Effector memory CD4-positive, alpha-beta T cell (primary cell): ENCODE data around the gene ARHGEF4.

Source experiments
- DNase-seq, 3 donors: peaks; one replicate each; pipeline ENCODE4 v3.0.0-alpha.2; 2020
- H3K27ac ChIP-seq: 2 replicates; pipeline ENCODE4 v1.7.0; 2013; ENCODE audit warnings: mild to moderate bottlenecking, low read length, moderate library complexity; ENCODE audit not compliant: insufficient read depth, poor library complexity, severe bottlenecking
- H3K27me3 ChIP-seq: replicated peaks from 2 replicates; pipeline ENCODE4 v1.7.0; 2013; ENCODE audit warnings: mild to moderate bottlenecking, low read length; ENCODE audit not compliant: insufficient read depth, control insufficient read depth, poor library complexity, severe bottlenecking
- H3K36me3 ChIP-seq: 2 replicates; pipeline ENCODE4 v1.7.0; 2013; ENCODE audit warnings: mild to moderate bottlenecking, low read length, moderate library complexity; ENCODE audit not compliant: control insufficient read depth, insufficient read depth
- H3K4me1 ChIP-seq: 2 replicates; pipeline ENCODE4 v1.7.0; 2013; ENCODE audit warnings: low read length, mild to moderate bottlenecking; ENCODE audit not compliant: control insufficient read depth, insufficient read depth, poor library complexity, severe bottlenecking
- H3K4me3 ChIP-seq: 2 replicates; pipeline ENCODE4 v1.7.0; 2013; ENCODE audit warnings: low read length, low read depth, mild to moderate bottlenecking; ENCODE audit not compliant: insufficient read depth, poor library complexity, severe bottlenecking
- H3K9me3 ChIP-seq: 2 replicates; pipeline ENCODE4 v1.7.0; 2013; ENCODE audit warnings: mild to moderate bottlenecking, low read length, moderate library complexity; ENCODE audit not compliant: control insufficient read depth

The ARHGEF4 gene

DNA sequence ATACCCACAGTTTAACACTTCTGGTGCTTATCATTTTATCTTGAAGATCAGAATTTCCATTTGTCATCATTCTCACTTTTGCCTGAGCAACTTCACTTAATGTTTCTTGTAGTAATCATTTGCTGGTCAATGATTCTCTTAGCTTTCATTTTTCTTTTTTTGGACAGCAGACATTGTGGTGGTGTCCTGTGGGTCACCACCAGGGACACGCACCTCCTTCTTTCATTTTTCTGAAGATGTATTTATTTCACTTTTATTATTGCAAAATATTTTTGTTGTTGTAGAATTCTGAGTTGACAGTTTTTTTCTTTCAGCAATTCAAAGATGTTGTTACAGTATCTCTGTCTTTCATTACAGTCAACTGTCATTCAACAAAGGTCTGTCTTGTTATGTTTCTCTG is 172.3 kb downstream of the ARHGEF4 start:
- H3K27ac ChIP-seq: no peak overlapping the region
- no peak for DNase-seq
- no peaks in the 10 kb centered on the region for H3K27me3 ChIP-seq
- H3K9me3 ChIP-seq: no peaks in the 10 kb centered on the region
- no peaks in the 10 kb centered on the region for H3K36me3 ChIP-seq
- H3K4me3 ChIP-seq: no peak overlapping the region
- H3K4me1 ChIP-seq: no peaks in the 10 kb centered on the region

DNA sequence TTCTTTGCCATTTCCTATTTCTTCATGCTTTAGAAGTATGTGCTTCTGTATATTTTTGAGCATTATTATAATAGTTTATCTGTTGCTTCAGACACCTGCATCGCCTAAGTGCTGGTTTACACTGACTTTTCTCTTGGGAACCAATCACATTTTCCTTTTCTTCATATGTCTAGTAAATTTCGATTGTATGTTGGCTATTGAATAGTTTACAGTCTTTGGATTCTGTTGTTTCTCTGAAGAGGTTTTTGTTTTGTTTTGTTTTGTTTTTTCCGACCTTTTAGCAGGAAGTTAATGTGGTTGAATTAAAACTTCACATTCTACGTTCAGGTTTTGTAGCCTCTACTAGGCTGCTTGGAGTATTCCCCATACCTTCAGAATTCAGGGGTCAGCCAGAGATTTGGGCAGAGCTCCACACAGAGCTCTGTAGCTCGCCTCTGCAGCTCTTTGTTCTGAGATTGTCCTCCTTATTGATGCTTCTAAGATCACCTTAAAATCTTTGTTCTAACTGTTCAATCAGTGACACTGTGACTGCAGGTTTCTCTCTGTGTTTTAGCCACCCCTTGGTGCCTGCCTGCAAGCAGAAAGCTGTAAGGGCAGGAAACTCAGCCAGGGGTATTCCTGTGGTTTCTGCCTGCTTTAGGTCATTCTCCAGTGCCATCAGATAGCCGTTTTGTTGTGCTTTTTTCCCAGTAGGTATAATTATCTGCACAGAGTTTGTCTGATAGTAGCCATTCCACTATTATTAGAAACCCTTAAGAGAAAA is 173.2 kb downstream of the ARHGEF4 start:
- H3K4me3 ChIP-seq: no peak overlapping the region
- H3K4me1 ChIP-seq: no peaks in the 10 kb centered on the region
- no peaks in the 10 kb centered on the region for H3K27me3 ChIP-seq
- no peaks in the 10 kb centered on the region for H3K9me3 ChIP-seq
- no peak for DNase-seq
- H3K27ac ChIP-seq: no peak overlapping the region
- no peaks in the 10 kb centered on the region for H3K36me3 ChIP-seq

DNA sequence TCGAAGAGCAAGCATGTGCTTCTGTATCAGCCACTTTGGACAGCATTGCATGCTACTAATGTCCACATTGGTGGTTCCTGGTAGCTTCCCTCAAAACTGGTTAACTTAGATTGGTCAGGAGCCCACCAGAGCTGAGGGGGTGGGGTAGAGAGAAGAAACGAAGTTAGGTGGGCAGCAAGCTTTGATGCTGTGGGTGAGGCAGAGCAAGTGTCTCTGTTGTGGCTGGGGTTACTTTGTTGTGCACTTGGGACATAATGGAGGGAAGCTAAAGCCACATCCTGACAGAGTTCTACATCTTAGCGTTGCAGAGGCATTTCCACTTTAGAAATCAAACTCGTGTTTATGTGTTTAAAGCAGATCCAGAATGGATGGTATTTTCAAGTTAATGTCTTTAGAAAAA is 173.9 kb downstream of the ARHGEF4 start:
- Histone ChIP-seq H3K9me3 (no peaks in the 10 kb centered on the region), H3K4me1 (no peaks in the 10 kb centered on the region), H3K27ac (no peak overlapping the region), H3K27me3 (no peaks in the 10 kb centered on the region), H3K4me3 (no peak overlapping the region), H3K36me3 (no peaks in the 10 kb centered on the region)
- DNase-seq: no peak

DNA sequence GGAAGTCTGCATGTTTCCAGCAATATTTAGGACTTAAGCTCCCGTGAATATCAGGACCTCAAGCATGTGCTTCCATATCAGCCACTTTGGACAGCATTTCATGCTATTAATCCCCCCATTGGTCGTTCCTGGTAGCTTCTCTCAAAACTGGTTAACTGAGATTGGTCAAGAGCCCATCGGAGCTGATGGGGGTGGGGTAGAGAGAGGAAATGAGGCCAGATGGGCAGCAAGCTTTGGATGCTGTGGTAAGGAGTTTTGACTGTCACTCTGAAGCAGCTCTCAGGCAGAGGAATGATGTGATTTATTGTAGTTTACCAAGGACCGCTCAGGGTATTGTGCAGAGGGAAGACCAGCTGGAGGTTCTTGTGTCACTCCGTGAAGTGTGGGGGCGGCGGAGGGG is 174.8 kb downstream of the ARHGEF4 start:
- Histone ChIP-seq H3K27ac (no peak overlapping the region), H3K9me3 (no peaks in the 10 kb centered on the region), H3K36me3 (no peaks in the 10 kb centered on the region), H3K4me3 (no peak overlapping the region), H3K4me1 (no peaks in the 10 kb centered on the region), H3K27me3 (no peaks in the 10 kb centered on the region)
- no peak for DNase-seq

DNA sequence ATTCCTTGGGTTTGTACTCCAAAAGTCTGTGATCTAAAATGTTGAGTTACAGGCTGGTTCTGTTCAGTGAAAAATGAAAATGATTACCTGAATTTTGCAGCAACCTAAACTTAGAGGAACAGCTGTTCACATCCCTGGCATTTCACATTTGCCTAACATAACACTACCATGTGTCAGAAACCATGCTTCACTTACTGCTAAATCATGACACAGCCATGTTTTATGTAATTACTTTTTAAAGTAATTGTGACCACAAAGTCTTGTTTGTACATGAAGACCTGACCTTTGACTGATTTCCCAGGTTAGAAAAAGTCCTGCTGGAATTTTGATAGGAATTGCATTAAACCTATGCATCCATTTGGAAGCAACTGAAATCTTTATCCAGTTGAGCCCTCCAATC is 177.4 kb downstream of the ARHGEF4 start:
- H3K27me3 ChIP-seq: no peaks in the 10 kb centered on the region
- H3K4me3 ChIP-seq: no peak overlapping the region
- H3K4me1 ChIP-seq: no peaks in the 10 kb centered on the region
- H3K9me3 ChIP-seq: no peaks in the 10 kb centered on the region
- no peaks in the 10 kb centered on the region for H3K36me3 ChIP-seq
- DNase-seq: no peak
- H3K27ac ChIP-seq: no peak overlapping the region

DNA sequence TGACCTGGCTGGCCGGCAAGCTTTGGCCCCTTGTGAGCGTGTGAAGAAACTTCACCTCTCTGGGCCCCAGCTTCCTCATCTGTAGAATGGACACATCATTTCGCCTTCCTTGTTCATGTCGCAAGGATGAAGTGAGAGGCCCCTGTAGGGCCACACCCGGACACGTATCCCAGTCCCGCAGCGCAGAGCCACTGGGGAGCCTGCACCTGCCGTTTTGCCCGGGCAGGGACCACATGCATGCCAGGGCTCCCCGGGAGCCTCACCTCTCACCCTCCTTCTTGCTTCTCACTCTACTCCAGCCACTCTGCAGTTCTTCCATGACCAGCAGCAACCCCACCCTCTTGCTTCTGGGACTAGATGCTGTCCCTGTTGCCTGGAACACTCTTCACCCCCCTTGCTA is 179.1 kb downstream of the ARHGEF4 start:
- Histone ChIP-seq H3K27ac (no peak overlapping the region), H3K4me3 (no peak overlapping the region), H3K4me1 (no peaks in the 10 kb centered on the region), H3K9me3 (no peaks in the 10 kb centered on the region), H3K36me3 (no peaks in the 10 kb centered on the region), H3K27me3 (no peaks in the 10 kb centered on the region)
- DNase-seq: no peak

DNA sequence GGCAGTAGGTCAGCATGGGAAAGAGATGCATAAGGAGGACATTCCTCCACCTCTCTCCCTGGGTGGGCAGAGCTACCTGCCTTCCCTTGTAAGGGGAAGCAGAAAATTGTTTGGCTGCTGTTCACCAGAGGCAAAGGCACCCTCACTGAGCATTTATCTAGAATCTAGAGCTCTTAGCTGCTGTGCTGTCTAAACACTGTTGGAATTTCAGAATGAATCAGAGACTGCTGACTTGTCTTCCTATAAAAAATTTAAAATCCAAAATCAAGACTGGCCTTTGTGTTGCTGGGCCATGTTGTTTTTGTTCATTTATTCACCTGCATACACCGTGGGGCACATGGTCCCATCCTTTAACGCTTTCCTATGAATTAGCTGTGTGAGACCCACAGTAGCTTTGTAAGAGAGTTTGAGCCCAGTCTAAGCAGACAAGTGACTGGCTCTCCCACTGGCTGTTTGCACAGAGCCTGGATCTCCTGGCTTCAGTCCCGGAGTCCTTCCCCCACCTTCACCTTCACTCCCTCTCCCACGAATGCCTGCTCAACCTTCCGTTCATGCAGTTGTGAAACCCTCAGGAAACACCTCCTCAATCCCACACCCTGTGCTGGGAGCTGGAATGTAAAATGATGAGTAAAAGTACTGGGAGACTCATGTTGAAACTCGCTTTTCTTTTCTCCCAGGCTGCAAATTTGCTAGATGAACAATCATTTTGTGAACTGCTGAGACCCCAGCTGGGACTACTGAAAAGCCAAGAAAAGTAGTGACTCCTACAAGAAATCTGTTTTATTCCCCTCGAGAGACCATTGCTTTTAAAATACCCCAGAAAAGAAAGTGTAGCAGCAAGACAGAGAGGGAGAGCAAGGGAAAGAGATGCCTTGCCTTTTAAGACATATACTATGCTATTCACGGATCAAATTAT is 180.4 kb downstream of the ARHGEF4 start:
- no peak for DNase-seq
- no peaks in the 10 kb centered on the region for H3K9me3 ChIP-seq
- no peak overlapping the region for H3K27ac ChIP-seq
- no peaks in the 10 kb centered on the region for H3K27me3 ChIP-seq
- H3K4me3 ChIP-seq: no peak overlapping the region
- H3K4me1 ChIP-seq: no peaks in the 10 kb centered on the region
- no peaks in the 10 kb centered on the region for H3K36me3 ChIP-seq

DNA sequence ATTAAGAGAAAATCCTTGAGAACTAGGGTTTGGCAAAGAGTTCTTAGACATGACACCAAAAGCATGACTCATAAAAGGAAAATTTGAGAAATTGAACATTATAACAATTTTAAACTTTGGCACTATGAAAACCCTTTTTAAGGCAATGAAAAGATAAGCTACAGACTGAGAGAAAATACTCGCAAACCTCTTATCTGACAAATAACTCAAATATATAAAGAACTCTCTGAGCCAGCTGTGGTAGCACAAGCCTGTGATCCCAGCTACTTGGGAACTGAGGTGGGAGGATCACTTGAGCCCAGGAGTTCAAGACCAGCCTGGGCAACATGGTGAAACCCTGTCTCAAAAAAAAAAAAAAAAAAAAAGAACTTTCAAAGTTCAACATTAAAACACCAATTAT is 186.0 kb downstream of the ARHGEF4 start:
- no peak overlapping the region for H3K4me3 ChIP-seq
- H3K27ac ChIP-seq: no peak overlapping the region
- H3K4me1 ChIP-seq: no peaks in the 10 kb centered on the region
- no peaks in the 10 kb centered on the region for H3K9me3 ChIP-seq
- DNase-seq: no peak
- H3K27me3 ChIP-seq: peaks cover 7% of the 10 kb centered on the region
- no peaks in the 10 kb centered on the region for H3K36me3 ChIP-seq

DNA sequence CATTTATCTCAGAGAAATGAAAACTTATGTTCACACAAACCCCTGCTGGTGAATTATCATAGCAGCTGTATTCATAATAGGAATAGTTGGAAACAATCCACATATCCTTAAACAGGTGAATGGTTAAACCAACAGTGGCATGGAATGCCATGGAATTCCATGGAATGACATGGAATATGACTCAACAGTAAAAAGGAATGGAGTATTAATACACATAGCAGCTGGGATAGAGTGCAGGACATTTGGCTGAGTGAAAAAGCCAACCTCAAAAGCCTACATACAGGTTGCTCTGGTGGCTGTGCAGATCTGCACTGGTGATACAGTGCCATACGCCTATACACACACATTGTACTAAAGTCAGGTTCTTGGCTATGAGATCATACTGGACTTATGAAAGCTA is 187.0 kb downstream of the ARHGEF4 start:
- Histone ChIP-seq H3K4me1 (no peaks in the 10 kb centered on the region), H3K27ac (no peak overlapping the region), H3K36me3 (no peaks in the 10 kb centered on the region), H3K4me3 (no peak overlapping the region), H3K27me3 (peaks cover 7% of the 10 kb centered on the region), H3K9me3 (no peaks in the 10 kb centered on the region)
- no peak for DNase-seq

DNA sequence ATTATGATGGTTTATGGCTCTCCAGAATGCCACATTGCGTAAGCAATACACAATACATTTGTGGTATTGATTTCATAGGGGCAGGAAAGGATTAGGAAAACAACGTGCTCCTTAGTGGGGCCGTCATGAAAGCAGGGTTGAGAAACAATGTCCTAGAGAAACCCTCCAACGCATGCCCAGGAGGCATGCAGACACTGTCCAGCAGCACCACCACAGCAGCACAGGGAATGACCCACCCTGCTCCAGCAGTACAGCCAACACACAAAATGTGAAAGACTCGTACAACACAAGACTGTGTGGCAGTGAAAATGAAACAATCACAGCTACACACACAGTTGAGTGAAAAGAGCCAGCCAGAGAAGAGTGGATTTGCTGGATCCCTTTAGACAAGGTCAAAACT is 190.2 kb downstream of the ARHGEF4 start:
- Histone ChIP-seq H3K27me3 (peaks cover 7% of the 10 kb centered on the region), H3K27ac (no peak overlapping the region), H3K4me3 (no peak overlapping the region), H3K9me3 (no peaks in the 10 kb centered on the region), H3K36me3 (no peaks in the 10 kb centered on the region), H3K4me1 (no peaks in the 10 kb centered on the region)
- DNase-seq: no peak
